Stomach (tissue), 4 donors: ENCODE results near the gene TP53AIP1.

Experiments used
- POLR2A ChIP-seq, 4 donors: fragments of 450-650 bp; IDR thresholded peaks; one replicate each; pipeline ENCODE4 v1.6.1; 2016; ENCODE audit warnings: antibody characterized with exemption in 4 of 4, control low read depth in 2 of 4, mild to moderate bottlenecking in 1 of 4, moderate library complexity in 1 of 4
- POLR2AphosphoS5 ChIP-seq, 3 donors: sonication (generic); formaldehyde crosslinking; IDR thresholded peaks; one replicate each; pipeline ENCODE4 v1.6.1; 2016; ENCODE audit warnings: antibody characterized with exemption in 3 of 3
- TF ChIP-seq, protein P1 (sequence below), 7 experiments: fragments of 450-650 bp in 4 of 7; fragments of 200-600 bp in 3 of 7; sonication (generic) in 3 of 7; IDR thresholded peaks; one replicate each; pipeline ENCODE4 v1.5.1; 2016 to 2019; ENCODE audit warnings: antibody characterized with exemption in 7 of 7, control low read depth in 2 of 7, mild to moderate bottlenecking in 1 of 7

DNA sequence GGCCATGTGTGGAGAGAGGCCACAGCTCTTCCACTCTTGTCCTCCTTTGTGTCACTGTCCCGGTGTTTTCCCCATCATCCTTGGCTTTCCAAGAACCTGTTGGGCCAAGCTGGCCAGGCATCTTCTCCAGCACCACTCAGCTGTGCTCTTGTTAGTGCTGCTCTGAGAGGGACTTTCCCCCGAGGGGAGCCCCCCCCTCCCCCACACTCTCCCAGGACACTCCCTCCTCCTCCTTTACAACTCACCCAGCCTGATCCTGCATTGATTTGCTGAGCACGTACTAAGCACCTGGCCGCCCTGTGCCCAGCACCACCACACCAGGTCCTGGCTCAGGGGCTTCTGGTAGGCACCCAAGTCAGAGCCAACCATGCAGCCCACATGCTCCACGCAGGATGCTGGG, 13.2 kb downstream of the TP53AIP1 start:
- TF ChIP-seq, protein P1, sequence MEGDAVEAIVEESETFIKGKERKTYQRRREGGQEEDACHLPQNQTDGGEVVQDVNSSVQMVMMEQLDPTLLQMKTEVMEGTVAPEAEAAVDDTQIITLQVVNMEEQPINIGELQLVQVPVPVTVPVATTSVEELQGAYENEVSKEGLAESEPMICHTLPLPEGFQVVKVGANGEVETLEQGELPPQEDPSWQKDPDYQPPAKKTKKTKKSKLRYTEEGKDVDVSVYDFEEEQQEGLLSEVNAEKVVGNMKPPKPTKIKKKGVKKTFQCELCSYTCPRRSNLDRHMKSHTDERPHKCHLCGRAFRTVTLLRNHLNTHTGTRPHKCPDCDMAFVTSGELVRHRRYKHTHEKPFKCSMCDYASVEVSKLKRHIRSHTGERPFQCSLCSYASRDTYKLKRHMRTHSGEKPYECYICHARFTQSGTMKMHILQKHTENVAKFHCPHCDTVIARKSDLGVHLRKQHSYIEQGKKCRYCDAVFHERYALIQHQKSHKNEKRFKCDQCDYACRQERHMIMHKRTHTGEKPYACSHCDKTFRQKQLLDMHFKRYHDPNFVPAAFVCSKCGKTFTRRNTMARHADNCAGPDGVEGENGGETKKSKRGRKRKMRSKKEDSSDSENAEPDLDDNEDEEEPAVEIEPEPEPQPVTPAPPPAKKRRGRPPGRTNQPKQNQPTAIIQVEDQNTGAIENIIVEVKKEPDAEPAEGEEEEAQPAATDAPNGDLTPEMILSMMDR (IDR thresholded peaks at IDR 0.05), result no peak
- TF ChIP-seq POLR2A (IDR thresholded peaks at IDR 0.05) (no peak), POLR2AphosphoS5 (IDR thresholded peaks at IDR 0.05) (no peak)
